CD14-positive monocyte (primary cell): ENCODE results near the gene CSMD2. TPM values are rescaled to one million over a fixed set of nuclear protein-coding genes. Genes with fewer than 3 reads are reported as not detected.

Experiments used
- DNase-seq, 3 donors: peaks; one replicate each; pipeline ENCODE4 v3.0.0-alpha.2; 2011 to 2022
- H2AFZ ChIP-seq: 2 replicates; pipeline ENCODE4 v1.6.0; 2012; ENCODE audit warnings: mild to moderate bottlenecking, low read depth, low read length, inconsistent platforms; ENCODE audit not compliant: insufficient read depth, poor library complexity, severe bottlenecking
- H3K27ac ChIP-seq, 2 donors: 1 replicate in 1 of 2; 2 replicates in 1 of 2; pipeline ENCODE4 v1.5.1; 2012 to 2013; ENCODE audit warnings: low read length in 2 of 2, control low read depth in 1 of 2, inconsistent platforms in 1 of 2, low read depth in 1 of 2, mild to moderate bottlenecking in 1 of 2
- H3K27me3 ChIP-seq, 2 donors: one replicate each; pipeline versions ENCODE4 v1.6.0 to v1.6.1; 2011 to 2013; ENCODE audit warnings: low read length in 2 of 2; ENCODE audit not compliant: control insufficient read depth in 2 of 2, insufficient read depth in 2 of 2
- H3K36me3 ChIP-seq, 2 donors: replicated peaks in 1 of 2; 1 replicate in 1 of 2; 2 replicates in 1 of 2; pipeline versions ENCODE4 v1.5.1 to v1.6.1; 2012 to 2013; ENCODE audit warnings: low read length in 2 of 2, control low read depth in 1 of 2, inconsistent platforms in 1 of 2, mild to moderate bottlenecking in 1 of 2; ENCODE audit not compliant: insufficient read depth in 2 of 2, control insufficient read depth in 1 of 2
- H3K4me1 ChIP-seq, 2 donors: 1 replicate in 1 of 2; 2 replicates in 1 of 2; pipeline versions ENCODE4 v1.5.1 to v1.6.1; 2012 to 2013; ENCODE audit warnings: low read length in 2 of 2, control low read depth in 1 of 2, inconsistent platforms in 1 of 2, mild to moderate bottlenecking in 1 of 2, moderate library complexity in 1 of 2; ENCODE audit not compliant: insufficient read depth in 2 of 2, control insufficient read depth in 1 of 2
- H3K4me2 ChIP-seq: replicated peaks from 2 replicates; pipeline ENCODE3; 2012; ENCODE audit warnings: low read length, moderate library complexity, mild to moderate bottlenecking; ENCODE audit not compliant: poor library complexity, severe bottlenecking; ENCODE audit errors: extremely low read depth
- H3K4me3 ChIP-seq, 3 experiments: fragments of 200-600 bp in 1 of 3; sonication (generic) in 1 of 3; replicated peaks in 1 of 3; 1 replicate in 2 of 3; 2 replicates in 1 of 3; pipeline ENCODE4 v1.5.1; 2011 to 2013; ENCODE audit warnings: low read length in 3 of 3, mild to moderate bottlenecking in 3 of 3, control low read depth in 2 of 3, low read depth in 2 of 3, inconsistent platforms in 1 of 3, moderate library complexity in 1 of 3
- H3K79me2 ChIP-seq: 2 replicates; pipeline ENCODE4 v1.6.0; 2012; ENCODE audit warnings: mild to moderate bottlenecking, control low read depth, inconsistent platforms, low read length, moderate library complexity; ENCODE audit not compliant: insufficient read depth
- H3K9ac ChIP-seq: 2 replicates; pipeline ENCODE4 v1.6.0; 2017; ENCODE audit warnings: low read length, mild to moderate bottlenecking; ENCODE audit not compliant: insufficient read depth, poor library complexity, severe bottlenecking
- H3K9me3 ChIP-seq, 2 donors: replicated peaks in 1 of 2; 1 replicate in 1 of 2; 2 replicates in 1 of 2; pipeline versions ENCODE4 v1.5.1 to v1.6.1; 2012 to 2013; ENCODE audit warnings: low read length in 2 of 2, control low read depth in 1 of 2; ENCODE audit not compliant: control insufficient read depth in 1 of 2, insufficient read depth in 1 of 2
- H4K20me1 ChIP-seq: 2 replicates; pipeline ENCODE4 v1.6.0; 2012; ENCODE audit warnings: mild to moderate bottlenecking, low read length, control low read depth, moderate library complexity; ENCODE audit not compliant: insufficient read depth
- H3K27ac Mint-ChIP-seq, 7 donors: one replicate each; pipeline ENCODE4 v1.8.0; 2020; ENCODE audit warnings: mild to moderate bottlenecking in 7 of 7, mixed read lengths in 7 of 7, moderate library complexity in 6 of 7, inconsistent platforms in 2 of 7
- H3K27me3 Mint-ChIP-seq, 3 donors: one replicate each; pipeline ENCODE4 v1.8.0; 2021 to 2022; ENCODE audit warnings: low read depth in 3 of 3, mild to moderate bottlenecking in 3 of 3, mixed read lengths in 3 of 3, moderate library complexity in 3 of 3, inconsistent platforms in 1 of 3
- H3K36me3 Mint-ChIP-seq, 2 donors: one replicate each; pipeline ENCODE4 v1.8.0; 2020; ENCODE audit warnings: mixed read lengths in 2 of 2, inconsistent platforms in 1 of 2, mild to moderate bottlenecking in 1 of 2
- H3K4me1 Mint-ChIP-seq: one replicate; pipeline ENCODE4 v1.8.0; 2020; ENCODE audit warnings: mild to moderate bottlenecking, mixed read lengths
- H3K4me3 Mint-ChIP-seq, 2 donors: one replicate each; pipeline ENCODE4 v1.8.0; 2020; ENCODE audit warnings: mild to moderate bottlenecking in 2 of 2, mixed read lengths in 2 of 2, moderate library complexity in 1 of 2
- H3K9me3 Mint-ChIP-seq, 7 donors: one replicate each; pipeline ENCODE4 v1.8.0; 2020 to 2022; ENCODE audit warnings: mixed read lengths in 7 of 7, mild to moderate bottlenecking in 6 of 7, moderate library complexity in 6 of 7, inconsistent platforms in 2 of 7
- WGBS: methylation state at CpG from one replicate; pipeline ENCODE4 v1.1.5; 2013; ENCODE audit warnings: missing lambda C conversion rate; ENCODE audit not compliant: insufficient coverage; 5-methylcytosine and 5-hydroxymethylcytosine counted together
- intact Hi-C, 2 donors: fragments of 100-400 bp; cut with micrococcal nuclease; formaldehyde crosslinking; loops; one replicate each; pipeline versions ENCODE4 v1.15.0 to v1.15.1; 2023
- polyA plus RNA-seq, 3 donors: library from polyadenylated mRNA; depleted of rRNA in 1 of 3; unstranded in 2 of 3; stranded (reverse) in 1 of 3; fragments of 300-500 nt in 2 of 3; fragments of >200 nt in 1 of 3; fragmentation: Illumina TruSeq in 2 of 3; gene quantifications; 1 replicate in 2 of 3; 2 replicates in 1 of 3; pipeline ENCODE4 v1.2.3, GENCODE V29; 2012 to 2021
- TF ChIP-seq, protein P1 (sequence below): fragments of 200-600 bp; IDR thresholded peaks from one replicate; pipeline ENCODE4 v1.8.0; 2022; ENCODE audit warnings: antibody characterized with exemption, mild to moderate bottlenecking

Gene CSMD2
- polyA plus RNA-seq, 3 donors, result 0.04 TPM; not detected in 2

DNA sequence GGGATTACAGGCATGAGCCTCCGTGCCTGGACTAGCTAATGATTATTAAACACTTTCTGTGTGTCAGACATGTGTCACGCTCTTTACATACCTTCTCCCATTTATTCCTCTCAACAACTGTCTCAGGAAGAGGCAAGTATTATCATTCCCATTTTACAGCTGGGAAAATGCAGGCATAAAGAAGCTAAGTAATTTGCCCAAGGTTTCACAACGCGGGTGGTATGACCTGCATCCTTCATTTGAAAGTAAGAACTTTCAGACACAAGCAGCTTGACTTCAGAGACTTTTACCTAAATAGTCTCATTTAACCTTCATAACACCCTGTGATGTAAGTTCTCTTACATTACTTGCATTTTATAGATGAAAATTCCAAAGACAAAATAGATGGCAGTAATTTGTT is 693.6 kb downstream of the CSMD2 start:
- no peaks in the 10 kb centered on the region for H4K20me1 ChIP-seq
- no peak overlapping the region for H3K27ac Mint-ChIP-seq
- TF ChIP-seq, protein P1, sequence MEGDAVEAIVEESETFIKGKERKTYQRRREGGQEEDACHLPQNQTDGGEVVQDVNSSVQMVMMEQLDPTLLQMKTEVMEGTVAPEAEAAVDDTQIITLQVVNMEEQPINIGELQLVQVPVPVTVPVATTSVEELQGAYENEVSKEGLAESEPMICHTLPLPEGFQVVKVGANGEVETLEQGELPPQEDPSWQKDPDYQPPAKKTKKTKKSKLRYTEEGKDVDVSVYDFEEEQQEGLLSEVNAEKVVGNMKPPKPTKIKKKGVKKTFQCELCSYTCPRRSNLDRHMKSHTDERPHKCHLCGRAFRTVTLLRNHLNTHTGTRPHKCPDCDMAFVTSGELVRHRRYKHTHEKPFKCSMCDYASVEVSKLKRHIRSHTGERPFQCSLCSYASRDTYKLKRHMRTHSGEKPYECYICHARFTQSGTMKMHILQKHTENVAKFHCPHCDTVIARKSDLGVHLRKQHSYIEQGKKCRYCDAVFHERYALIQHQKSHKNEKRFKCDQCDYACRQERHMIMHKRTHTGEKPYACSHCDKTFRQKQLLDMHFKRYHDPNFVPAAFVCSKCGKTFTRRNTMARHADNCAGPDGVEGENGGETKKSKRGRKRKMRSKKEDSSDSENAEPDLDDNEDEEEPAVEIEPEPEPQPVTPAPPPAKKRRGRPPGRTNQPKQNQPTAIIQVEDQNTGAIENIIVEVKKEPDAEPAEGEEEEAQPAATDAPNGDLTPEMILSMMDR, result no peak
- peaks cover 21% of the 10 kb centered on the region for H3K4me1 Mint-ChIP-seq
- H3K27me3 ChIP-seq, result no peaks in the 10 kb centered on the region
- no peaks in the 10 kb centered on the region for H3K79me2 ChIP-seq
- H3K9me3 Mint-ChIP-seq, result no peaks in the 10 kb centered on the region
- H3K4me2 ChIP-seq, result no peak overlapping the region
- no peak overlapping the region for H3K27ac ChIP-seq
- no peak overlapping the region for H3K4me3 ChIP-seq
- no peak overlapping the region for H3K4me3 Mint-ChIP-seq
- WGBS, result 100% methylated on average over 1 of the region's 4 CpGs
- DNase-seq, result no peak
- intact Hi-C loops, result loop anchor here in 1 of 2 donors (5.0 kb wide), 1 partner anchor 174 kb away; no protein-coding TSS in a partner anchor
- H2AFZ ChIP-seq, result no peak overlapping the region
- H3K9me3 ChIP-seq, result no peaks in the 10 kb centered on the region
- peaks cover 0 to 5% (median 2%) of the 10 kb centered on the region in 3 donors for H3K27me3 Mint-ChIP-seq
- H3K36me3 ChIP-seq, result no peaks in the 10 kb centered on the region
- H3K4me1 ChIP-seq, result peaks cover 11 to 17% of the 10 kb centered on the region in 2 donors
- H3K9ac ChIP-seq, result no peak overlapping the region
- H3K36me3 Mint-ChIP-seq, result no peaks in the 10 kb centered on the region

DNA sequence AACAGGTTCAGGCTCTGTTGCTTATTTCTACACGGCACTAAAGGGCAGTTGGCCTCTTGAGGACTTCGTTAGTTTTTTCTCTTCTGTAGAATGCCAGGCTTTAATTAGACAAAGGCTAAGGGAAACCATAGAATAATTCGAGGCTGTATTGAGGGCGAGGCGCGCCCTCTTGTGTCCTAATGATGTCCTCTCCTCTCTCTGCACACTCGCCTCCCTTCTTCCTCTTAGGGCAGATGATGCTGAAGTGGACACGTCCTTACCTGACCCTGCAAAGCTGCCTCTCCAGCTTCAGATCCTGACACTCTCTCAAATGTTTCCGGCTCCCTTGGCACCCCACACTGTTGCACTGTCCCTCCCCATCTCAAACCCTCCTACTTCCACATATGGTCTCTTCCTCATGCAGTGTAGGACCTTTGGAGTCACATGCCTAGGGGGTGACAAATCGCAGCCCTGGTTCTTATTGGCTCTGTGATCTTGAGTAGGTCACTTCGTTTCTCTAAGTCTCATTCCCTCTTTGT is 694.5 kb downstream of the CSMD2 start:
- Histone ChIP-seq H3K4me2 (no peak overlapping the region), H3K9me3 (no peaks in the 10 kb centered on the region), H3K27me3 (no peaks in the 10 kb centered on the region), H3K4me1 (peaks cover 14 to 22% of the 10 kb centered on the region in 2 donors), H3K27ac (no peak overlapping the region), H2AFZ (no peak overlapping the region), H3K9ac (no peak overlapping the region), H3K36me3 (no peaks in the 10 kb centered on the region), H3K4me3 (no peak overlapping the region), H3K79me2 (no peaks in the 10 kb centered on the region), H4K20me1 (no peaks in the 10 kb centered on the region)
- WGBS, result 0% methylated on average over 3 of the region's 11 CpGs
- peaks cover 30% of the 10 kb centered on the region for H3K4me1 Mint-ChIP-seq
- intact Hi-C loops, result loop anchor here in 1 of 2 donors (5.0 kb wide), 1 partner anchor 173 kb away; no protein-coding TSS in a partner anchor
- H3K9me3 Mint-ChIP-seq, result no peaks in the 10 kb centered on the region
- H3K36me3 Mint-ChIP-seq, result no peaks in the 10 kb centered on the region
- TF ChIP-seq, protein P1, result peak; percentile 81
- peak overlapping the region in 1 of 2 donors; percentile 56 for H3K4me3 Mint-ChIP-seq
- peak overlapping the region in 3 of 7 donors; percentile 74 to 77 (median 77) for H3K27ac Mint-ChIP-seq
- H3K27me3 Mint-ChIP-seq, result peaks cover 0 to 5% (median 2%) of the 10 kb centered on the region in 3 donors
- peak; percentile 68 to 78 (median 77) for DNase-seq
